ENCODE data around the gene CD160.
"Not testable (repeated sequence)": the region's sequence is repeated elsewhere in the genome, so short reads cannot be mapped to it uniquely, and the experiment has no call there.

DNA sequence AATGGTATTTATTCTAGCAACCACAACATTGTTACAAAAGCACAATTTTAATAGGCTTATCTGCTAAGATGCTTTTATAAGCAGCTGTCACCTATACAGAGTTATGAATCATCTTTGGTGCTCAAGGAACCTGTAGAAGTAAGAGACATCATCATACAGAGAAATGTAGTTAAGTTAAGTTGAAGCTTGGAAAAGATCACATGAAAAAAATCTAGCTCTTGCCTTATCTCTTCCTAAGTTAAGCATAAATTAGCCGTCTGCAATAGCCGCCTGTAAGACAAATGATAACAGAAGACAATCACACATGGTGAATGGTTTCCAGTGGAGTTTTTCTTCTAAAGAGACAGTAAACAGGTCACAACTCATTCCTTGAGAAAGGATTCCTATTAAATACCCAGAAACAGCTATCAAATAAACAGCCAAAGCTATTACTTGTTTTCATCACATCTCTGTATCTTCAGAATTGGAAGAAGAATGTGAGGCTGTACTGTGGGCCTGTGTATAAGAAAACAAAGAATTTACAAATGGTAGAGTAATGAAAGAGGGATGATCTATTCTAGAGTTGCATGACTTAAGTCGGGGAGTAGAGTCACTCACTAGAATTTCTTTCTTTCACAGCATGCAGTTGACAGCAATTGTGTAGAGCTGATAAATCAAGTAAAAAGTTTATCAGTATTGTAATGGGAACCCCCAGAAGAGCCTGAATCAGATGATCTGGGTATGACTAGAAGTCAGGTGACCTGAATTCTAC is 48.1 kb upstream of the CD160 start:
- TF ChIP-seq, protein P1, sequence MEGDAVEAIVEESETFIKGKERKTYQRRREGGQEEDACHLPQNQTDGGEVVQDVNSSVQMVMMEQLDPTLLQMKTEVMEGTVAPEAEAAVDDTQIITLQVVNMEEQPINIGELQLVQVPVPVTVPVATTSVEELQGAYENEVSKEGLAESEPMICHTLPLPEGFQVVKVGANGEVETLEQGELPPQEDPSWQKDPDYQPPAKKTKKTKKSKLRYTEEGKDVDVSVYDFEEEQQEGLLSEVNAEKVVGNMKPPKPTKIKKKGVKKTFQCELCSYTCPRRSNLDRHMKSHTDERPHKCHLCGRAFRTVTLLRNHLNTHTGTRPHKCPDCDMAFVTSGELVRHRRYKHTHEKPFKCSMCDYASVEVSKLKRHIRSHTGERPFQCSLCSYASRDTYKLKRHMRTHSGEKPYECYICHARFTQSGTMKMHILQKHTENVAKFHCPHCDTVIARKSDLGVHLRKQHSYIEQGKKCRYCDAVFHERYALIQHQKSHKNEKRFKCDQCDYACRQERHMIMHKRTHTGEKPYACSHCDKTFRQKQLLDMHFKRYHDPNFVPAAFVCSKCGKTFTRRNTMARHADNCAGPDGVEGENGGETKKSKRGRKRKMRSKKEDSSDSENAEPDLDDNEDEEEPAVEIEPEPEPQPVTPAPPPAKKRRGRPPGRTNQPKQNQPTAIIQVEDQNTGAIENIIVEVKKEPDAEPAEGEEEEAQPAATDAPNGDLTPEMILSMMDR (IDR thresholded peaks at IDR 0.05; ENCODE audit: low read length), result not testable (repeated sequence)
- TF ChIP-seq EZH2phosphoT487 (IDR thresholded peaks at IDR 0.05; ENCODE audit: low read length); EZH2 (optimal IDR thresholded peaks at IDR 0.05; ENCODE audit: low read depth, low read length): not testable (repeated sequence)

Data from MM.1S (cell line).